IMR-90 (cell line): Measurements from ENCODE around the gene FDX1. TPM values are rescaled to one million over a fixed set of nuclear protein-coding genes. Genes with fewer than 3 reads are reported as not detected.

ENCODE experiments used
- ATAC-seq: fragments of 200-7000 bp; cut with Tn5 transposase; 2 replicates; pipeline ENCODE4 v1.9.1; 2020; ENCODE audit warnings: low read depth, mild to moderate bottlenecking, moderate library complexity
- BruUV-seq: library from RNA; stranded (reverse); fragments of 400-500 nt; replicated peaks from 2 replicates; lab custom pipeline; 2021; lab: Mats Ljungman, UMichigan
- CTCF ChIA-PET: fragments of 300-600 bp; formaldehyde crosslinking; extraction: SDS; loops from one replicate; lab custom pipeline; 2021; ENCODE audit warnings: antibody characterized with exemption; lab: Yijun Ruan, JAX
- POLR2A ChIA-PET: fragments of 300-600 bp; sonication (Branson Sonifier 250); formaldehyde crosslinking; loops from one replicate; lab custom pipeline; 2022; ENCODE audit warnings: antibody characterized with exemption; ENCODE audit not compliant: unreplicated experiment; lab: Charles Lee
- DNase-seq: peaks from one replicate; pipeline ENCODE4 v3.0.0; 2013
- H2AFZ ChIP-seq: replicated peaks from 2 replicates; pipeline ENCODE3; 2013; ENCODE audit warnings: low read length, mild to moderate bottlenecking; ENCODE audit not compliant: poor library complexity
- H2AK5ac ChIP-seq: 2 replicates; pipeline ENCODE4 v1.6.1; 2013; ENCODE audit warnings: low read depth, low read length, inconsistent platforms
- H2AK9ac ChIP-seq: replicated peaks from 2 replicates; pipeline ENCODE3; 2013; ENCODE audit warnings: mild to moderate bottlenecking, low read depth, low read length, moderate library complexity; ENCODE audit not compliant: poor library complexity
- H2BK120ac ChIP-seq: 2 replicates; pipeline ENCODE4 v1.6.1; 2013; ENCODE audit warnings: low read depth, low read length, inconsistent platforms
- H2BK15ac ChIP-seq: 3 replicates; pipeline ENCODE4 v1.6.1; 2013; ENCODE audit warnings: low read depth, low read length, inconsistent platforms
- H2BK20ac ChIP-seq: 2 replicates; pipeline ENCODE4 v1.6.1; 2013; ENCODE audit warnings: low read depth, mild to moderate bottlenecking, inconsistent platforms, low read length, moderate library complexity
- H2BK5ac ChIP-seq: 2 replicates; pipeline ENCODE4 v1.6.1; 2013; ENCODE audit warnings: mild to moderate bottlenecking, low read depth, low read length, inconsistent platforms; ENCODE audit not compliant: poor library complexity, severe bottlenecking
- H3K14ac ChIP-seq: replicated peaks from 2 replicates; pipeline ENCODE4 v1.6.1; 2013; ENCODE audit warnings: low read depth, low read length, inconsistent platforms
- H3K18ac ChIP-seq: 2 replicates; pipeline ENCODE4 v1.6.1; 2013; ENCODE audit warnings: low read depth, low read length, control low read depth
- H3K23ac ChIP-seq: 2 replicates; pipeline ENCODE4 v1.6.1; 2013; ENCODE audit warnings: low read depth, low read length, inconsistent platforms
- H3K27ac ChIP-seq: 2 replicates; pipeline ENCODE4 v1.5.1; 2013; ENCODE audit warnings: mild to moderate bottlenecking, control low read depth, low read length; ENCODE audit not compliant: insufficient read depth
- H3K27me3 ChIP-seq: 2 replicates; pipeline ENCODE4 v1.6.1; 2013; ENCODE audit warnings: low read length; ENCODE audit not compliant: control insufficient read depth, insufficient read depth
- H3K36me3 ChIP-seq: 2 replicates; pipeline ENCODE4 v1.6.1; 2013; ENCODE audit warnings: low read length, mixed read lengths; ENCODE audit not compliant: control insufficient read depth, insufficient read depth
- H3K4ac ChIP-seq: 2 replicates; pipeline ENCODE4 v1.6.1; 2013; ENCODE audit warnings: low read depth, low read length, inconsistent platforms
- H3K4me1 ChIP-seq: 2 replicates; pipeline ENCODE4 v1.6.1; 2013; ENCODE audit warnings: low read length, mixed read lengths; ENCODE audit not compliant: control insufficient read depth, insufficient read depth
- H3K4me2 ChIP-seq: 2 replicates; pipeline ENCODE4 v1.6.1; 2013; ENCODE audit warnings: low read depth, mild to moderate bottlenecking, control low read depth, low read length, moderate library complexity
- H3K4me3 ChIP-seq: 2 replicates; pipeline ENCODE4 v1.5.1; 2013; ENCODE audit warnings: low read depth, mild to moderate bottlenecking, control low read depth, low read length, moderate library complexity; ENCODE audit not compliant: insufficient read depth
- H3K56ac ChIP-seq: 2 replicates; pipeline ENCODE4 v1.6.1; 2013; ENCODE audit warnings: low read length, inconsistent platforms; ENCODE audit not compliant: insufficient read depth; ENCODE audit errors: extremely low read depth
- H3K79me1 ChIP-seq, 2 experiments: 2 replicates each; pipeline ENCODE4 v1.6.1; 2013; ENCODE audit warnings: low read length in 2 of 2, inconsistent platforms in 1 of 2, low read depth in 1 of 2
- H3K9ac ChIP-seq: 2 replicates; pipeline ENCODE4 v1.6.1; 2013; ENCODE audit warnings: low read depth, low read length, control low read depth
- H3K9me1 ChIP-seq: 2 replicates; pipeline ENCODE4 v1.6.1; 2013; ENCODE audit warnings: low read length, inconsistent platforms; ENCODE audit not compliant: insufficient read depth
- H3K9me3 ChIP-seq: 2 replicates; pipeline ENCODE4 v1.6.1; 2013; ENCODE audit warnings: low read length; ENCODE audit not compliant: control insufficient read depth, insufficient read depth
- H4K20me1 ChIP-seq: 2 replicates; pipeline ENCODE4 v1.6.1; 2013; ENCODE audit warnings: low read length, inconsistent platforms; ENCODE audit not compliant: insufficient read depth
- H4K5ac ChIP-seq: 2 replicates; pipeline ENCODE4 v1.6.1; 2013; ENCODE audit warnings: mild to moderate bottlenecking, low read depth, low read length, control low read depth
- H4K8ac ChIP-seq, 2 experiments: 2 replicates each; pipeline ENCODE4 v1.6.1; 2013; ENCODE audit warnings: low read depth in 2 of 2, low read length in 2 of 2, control low read depth in 1 of 2, inconsistent platforms in 1 of 2
- H4K91ac ChIP-seq: 2 replicates; pipeline ENCODE4 v1.6.1; 2013; ENCODE audit warnings: low read depth, low read length, inconsistent platforms; ENCODE audit not compliant: insufficient read depth
- CHD1 ChIP-seq: IDR thresholded peaks from 2 replicates; pipeline ENCODE4 v1.6.1; 2012; ENCODE audit warnings: low read depth, low read length, improper control_type of control experiment
- CTCF ChIP-seq: conservative IDR thresholded peaks from 2 replicates; pipeline ENCODE4 v1.5.1; 2012; ENCODE audit warnings: mild to moderate bottlenecking, low read depth, low read length, improper control_type of control experiment
- ELK1 ChIP-seq: fragments of 150-350 bp; IDR thresholded peaks from 2 replicates; pipeline ENCODE4 v1.6.1; 2016; ENCODE audit warnings: low read depth, mild to moderate bottlenecking, low read length, moderate library complexity, borderline replicate concordance
- MAFK ChIP-seq: IDR thresholded peaks from 2 replicates; pipeline ENCODE4 v1.6.1; 2012; ENCODE audit warnings: low read depth, low read length, improper control_type of control experiment
- RAD21 ChIP-seq: IDR thresholded peaks from 2 replicates; pipeline ENCODE4 v1.6.1; 2012; ENCODE audit warnings: low read length, improper control_type of control experiment
- SMC3 ChIP-seq: fragments of 150-350 bp; IDR thresholded peaks from 2 replicates; pipeline ENCODE4 v1.6.1; 2016; ENCODE audit warnings: low read depth, mild to moderate bottlenecking, antibody characterized with exemption, low read length, moderate library complexity
- WGBS, 2 experiments: methylation state at CpG; one replicate each; pipeline versions ENCODE4 v1.1.5 to v1.1.7; 2013; ENCODE audit warnings: missing lambda C conversion rate in 2 of 2; ENCODE audit not compliant: insufficient read length in 1 of 2; ENCODE audit errors: extremely low coverage in 2 of 2; 5-methylcytosine and 5-hydroxymethylcytosine counted together
- dilution Hi-C: fragments of 300-500 bp; cut with HindIII; formaldehyde crosslinking; loops from one replicate; pipeline ENCODE4 v1.14.3; 2018; ENCODE audit warnings: low sequenced_read_pairs; ENCODE audit not compliant: unreplicated experiment
- in situ Hi-C: fragments of 300-500 bp; cut with MboI; formaldehyde crosslinking; loops from 3 replicates; pipeline ENCODE4 v1.14.3; 2019; ENCODE audit warnings: low sequenced_read_pairs, inconsistent platforms, mixed read lengths
- intact Hi-C: fragments of 100-400 bp; cut with micrococcal nuclease; formaldehyde crosslinking; loops from 2 replicates; pipeline ENCODE4 v1.10.0; 2022
- polyA plus RNA-seq, 3 experiments: library from polyadenylated mRNA; depleted of rRNA; stranded (reverse); fragments of >200 nt; gene quantifications; 2 replicates each; pipeline ENCODE4 v1.2.3, GENCODE V29; 2012; ENCODE audit warnings: low replicate concordance in 1 of 3
- total RNA-seq: library from RNA; depleted of rRNA; stranded (reverse); fragments of >200 nt; gene quantifications from 2 replicates; pipeline ENCODE4 v1.2.3, GENCODE V29; 2012

FDX1 gene
- total and polyA plus RNA-seq, 2 of the 4 experiments (the other 2 are of a cell fraction): 4.3 to 5.1 TPM

- Histone ChIP-seq H4K8ac (no peak overlapping the region), H3K27me3 (no peaks in the 10 kb centered on the region), H3K9me3 (no peaks in the 10 kb centered on the region), H3K27ac (no peak overlapping the region), H3K14ac (no peak overlapping the region), H3K36me3 (peaks cover 1% of the 10 kb centered on the region), H2BK120ac (no peak overlapping the region), H2AFZ (no peak overlapping the region), H2BK5ac (no peak overlapping the region), H3K4me1 (peaks cover 11% of the 10 kb centered on the region), H3K9ac (no peak overlapping the region), H3K4ac (no peak overlapping the region), H3K23ac (no peak overlapping the region), H3K4me2 (peak overlapping the region; percentile 74), H2AK5ac (no peak overlapping the region), H3K4me3 (no peak overlapping the region), H3K56ac (no peak overlapping the region), H3K79me1 (peaks cover 29 to 68% of the 10 kb centered on the region in 2 experiments), H2AK9ac (no peak overlapping the region), H3K9me1 (peaks cover 4% of the 10 kb centered on the region; the same call in 1 of the 2 replicates), H4K5ac (no peak overlapping the region), H3K18ac (no peak overlapping the region), H4K91ac (no peak overlapping the region), H2BK20ac (no peak overlapping the region), H2BK15ac (no peak overlapping the region), H4K20me1 (peaks cover 31% of the 10 kb centered on the region)
- BruUV-seq: no TSS peak
- DNase-seq: peak; percentile 42
- CTCF ChIA-PET: interaction anchor here (0.6 to 1.6 kb wide), 7 partner anchors 197 to 983 kb away, joined by 3 to 18 read pairs (median 3); no protein-coding TSS in a partner anchor
- dilution Hi-C loops: no loop called here
- no peak for TF ChIP-seq CHD1
- peak; percentile 42; the same call in 1 of the 2 replicates for TF ChIP-seq SMC3
- no peak for TF ChIP-seq MAFK
- peak; percentile 32 for TF ChIP-seq RAD21
- no peak for TF ChIP-seq ELK1
- peak; percentile 57 for TF ChIP-seq CTCF
- in situ Hi-C loops: loop anchor here (5.0 kb wide), 1 partner anchor 231 kb away; no protein-coding TSS in a partner anchor
- no peak for ATAC-seq
- intact Hi-C loops: loop anchor here (1.0 to 10.0 kb wide), 7 partner anchors 56 to 1011 kb away; partner anchors contain the start of gene ZC3H12C
- POLR2A ChIA-PET: interaction anchor here (0.5 kb wide), 1 partner anchor 318 kb away, joined by 6 read pairs; no protein-coding TSS in a partner anchor
- no CpG with 5 or more reads among the region's 5 CpGs for WGBS, 2 experiments
These were observed 3.9 kb downstream of the FDX1 start for GRCh38 chr11:110433393-110434333.
